ENCODE measurements around the gene ACTL7A.

The ACTL7A gene

DNA sequence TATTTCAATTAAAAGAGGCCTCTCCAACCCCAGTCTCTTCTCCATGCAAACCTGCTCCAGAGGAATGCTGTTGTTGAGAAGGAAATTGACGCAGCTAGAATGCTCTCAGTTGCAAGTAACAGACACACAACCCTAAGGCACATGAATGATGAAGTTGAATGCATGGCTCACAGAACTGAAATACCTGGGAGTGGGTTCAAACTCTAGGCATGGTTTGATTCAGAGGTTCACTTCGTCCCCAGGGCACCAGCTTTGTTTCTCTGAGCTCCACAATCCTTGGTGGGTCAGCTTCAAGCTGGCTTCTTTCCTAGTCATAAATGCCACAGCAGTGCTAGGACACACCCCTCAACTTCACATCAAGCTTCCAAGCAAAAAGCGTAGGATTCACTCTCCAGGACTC is 10.9 kb upstream of the ACTL7A start:
- no peak for DNase-seq

DNA sequence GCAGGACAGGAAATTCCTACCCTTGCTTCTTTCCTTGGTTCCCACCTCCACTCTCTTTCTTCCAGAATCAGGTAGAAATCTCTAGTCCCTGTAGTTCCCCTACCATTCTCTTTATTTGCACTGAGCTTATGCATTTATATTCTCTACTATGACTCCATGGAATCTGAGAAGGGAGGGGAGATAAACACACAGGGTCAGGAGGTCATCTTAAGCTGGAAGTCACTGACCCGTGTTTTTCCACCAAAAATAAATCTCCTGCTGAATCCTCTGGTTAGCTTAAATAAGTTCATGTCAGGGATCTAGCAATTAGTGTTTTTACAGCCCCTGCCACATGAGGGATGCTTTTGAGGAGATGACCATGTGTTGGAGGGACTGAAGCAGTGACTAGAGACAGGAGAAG is 10.0 kb upstream of the ACTL7A start:
- no peak for DNase-seq

GRCh38 chr9:108854094-108854493 is 8.0 kb upstream of the ACTL7A start:
- DNase-seq: no peak

DNA sequence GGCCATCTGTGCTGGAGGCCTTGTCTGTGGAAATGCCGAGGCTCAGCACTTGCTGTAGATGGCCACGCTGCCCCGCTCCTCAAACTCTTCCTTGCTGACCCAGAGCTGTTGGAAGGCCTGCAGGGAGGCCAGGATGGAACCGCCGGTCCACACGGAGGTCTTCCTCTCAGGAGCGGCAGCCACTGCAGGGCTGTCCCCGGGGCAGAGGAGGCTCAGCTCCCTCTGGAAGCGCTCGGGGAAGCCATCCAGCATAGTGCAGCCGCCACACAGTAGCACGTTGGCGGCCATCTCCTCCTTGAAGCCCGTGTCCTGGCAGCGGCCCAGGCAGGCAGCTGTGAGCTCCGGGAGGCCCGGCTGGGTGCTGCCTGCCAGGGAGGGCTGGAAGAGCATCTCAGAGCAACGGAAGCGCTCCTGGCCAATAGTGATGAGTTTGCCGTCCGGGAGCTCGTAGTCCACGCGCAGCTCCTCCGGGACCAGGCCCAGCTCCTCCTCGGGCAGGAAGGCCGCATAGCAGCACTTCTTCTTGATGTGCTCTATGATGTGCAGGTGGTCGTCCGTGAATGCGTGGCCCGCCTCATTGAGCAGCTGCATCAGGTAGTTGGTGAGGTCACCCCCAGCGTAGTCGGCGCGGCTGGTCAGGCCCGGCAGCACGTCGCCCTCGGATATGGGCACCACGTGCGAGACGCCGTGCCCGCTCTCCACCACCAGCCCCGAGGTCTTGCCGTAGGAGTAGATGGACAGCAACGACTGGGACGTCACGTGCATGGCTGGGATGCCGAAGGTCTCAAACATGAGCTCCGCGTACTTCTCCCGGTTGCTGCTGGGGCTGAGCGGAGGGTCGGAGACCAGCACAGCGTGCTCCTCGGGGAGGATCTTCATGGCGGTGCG is 7.2 kb upstream of the ACTL7A start:
- no peak for DNase-seq

GRCh38 chr9:108855529-108855886 is 6.6 kb upstream of the ACTL7A start:
- no peak for DNase-seq

- no peak for DNase-seq
Measured at GRCh38 chr9:108855888-108856287, 6.2 kb upstream of the ACTL7A start, which contains the start of gene ACTL7B. ACTL7B (minus strand) TSS chr9:108855986; CDS start chr9:108855930, 56 bp downstream.

- DNase-seq: no peak
Measured at GRCh38 chr9:108857572-108857971, 4.5 kb upstream of the ACTL7A start.

DNA sequence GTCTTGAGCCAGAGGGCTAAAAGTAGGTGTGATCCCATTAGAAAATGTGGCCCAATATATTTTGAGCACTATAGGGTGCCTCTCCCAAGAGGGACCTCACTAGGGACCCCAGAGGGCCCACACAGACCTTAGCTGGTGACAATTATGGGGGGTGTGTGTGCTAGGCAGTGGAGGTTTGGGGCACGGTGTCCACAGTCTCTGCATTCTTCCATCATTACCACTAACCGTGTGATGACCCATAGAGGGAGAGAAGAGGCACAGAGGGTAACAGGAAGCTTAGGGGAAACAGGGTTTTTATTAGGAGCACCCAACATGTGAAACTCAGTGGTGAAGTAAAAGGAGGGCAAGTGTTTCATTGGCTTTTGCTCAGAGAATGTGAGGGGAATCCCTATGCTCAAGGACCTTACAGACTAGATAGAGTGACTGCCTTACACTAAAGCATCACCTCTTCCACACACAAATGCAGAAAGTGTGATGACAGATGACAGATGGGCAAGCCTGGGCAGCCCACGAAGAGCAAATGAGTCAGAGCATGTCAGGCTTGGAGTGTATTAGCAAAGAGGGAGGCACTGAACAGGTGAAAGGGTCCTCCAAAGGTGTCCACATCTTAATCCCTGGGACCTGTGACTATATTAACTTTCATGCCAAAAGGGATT is 2.5 kb upstream of the ACTL7A start:
- DNase-seq: no peak

DNA sequence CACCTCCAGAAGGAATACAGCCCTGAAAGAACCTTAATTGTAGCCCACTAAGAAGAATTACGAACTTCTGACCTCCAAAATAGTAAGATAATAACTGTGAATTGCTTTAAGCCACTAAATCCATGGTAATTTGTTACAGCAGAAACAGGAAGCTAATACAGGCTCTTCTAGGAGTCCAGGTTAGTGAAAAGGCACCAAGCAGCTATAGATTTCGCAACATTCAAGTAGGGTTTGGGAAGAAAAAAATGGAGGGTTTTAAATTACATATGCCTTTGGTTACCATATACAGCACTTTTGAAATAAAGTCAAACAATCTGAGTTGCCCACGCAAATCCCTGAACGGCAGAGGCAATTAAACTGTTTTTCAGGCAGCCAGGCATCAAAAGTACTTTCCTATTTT is 1.7 kb upstream of the ACTL7A start:
- DNase-seq: no peak

DNA sequence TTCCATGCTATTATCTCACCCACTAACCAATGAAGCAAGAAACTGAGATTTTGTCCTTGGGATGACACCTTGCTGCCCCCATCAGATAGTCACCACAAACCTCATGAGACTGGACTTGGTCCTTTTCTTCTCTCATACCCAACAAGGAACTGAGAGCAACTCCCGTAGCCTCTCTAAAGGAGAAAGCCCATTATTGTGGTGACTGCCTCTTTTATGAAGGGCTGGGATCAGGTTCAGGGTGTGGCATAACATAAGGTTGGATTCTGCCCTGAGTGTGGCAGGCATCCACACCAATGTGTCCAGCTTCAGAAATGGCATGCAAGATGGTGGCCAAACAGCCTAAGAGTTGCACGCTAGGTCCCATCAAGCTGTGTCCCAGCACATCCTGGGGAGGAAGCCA is 1.3 kb upstream of the ACTL7A start:
- no peak for DNase-seq

DNA sequence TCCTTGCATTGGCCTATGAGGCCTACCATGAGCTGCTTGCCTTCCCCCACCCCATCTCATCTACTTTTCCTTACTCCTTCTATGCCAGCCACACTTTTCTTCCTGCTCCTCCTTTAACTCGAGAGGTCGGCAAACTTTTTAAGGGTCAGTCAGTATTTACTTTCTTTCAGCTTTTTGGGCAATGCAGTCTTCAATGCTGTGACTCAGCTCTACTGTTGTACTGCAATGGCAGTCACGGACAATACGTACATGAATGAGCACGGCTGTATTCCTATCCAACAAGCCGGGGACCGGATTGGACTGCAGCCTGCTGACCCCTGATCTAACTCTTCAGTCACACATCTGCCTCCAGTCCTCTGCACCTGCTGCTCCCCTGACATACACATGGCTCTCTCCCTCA is 602 bp upstream of the ACTL7A start:
- DNase-seq: no peak

GRCh38 chr9:108863891-108864290 is 1.8 kb downstream of the ACTL7A start:
- DNase-seq: no peak

DNA sequence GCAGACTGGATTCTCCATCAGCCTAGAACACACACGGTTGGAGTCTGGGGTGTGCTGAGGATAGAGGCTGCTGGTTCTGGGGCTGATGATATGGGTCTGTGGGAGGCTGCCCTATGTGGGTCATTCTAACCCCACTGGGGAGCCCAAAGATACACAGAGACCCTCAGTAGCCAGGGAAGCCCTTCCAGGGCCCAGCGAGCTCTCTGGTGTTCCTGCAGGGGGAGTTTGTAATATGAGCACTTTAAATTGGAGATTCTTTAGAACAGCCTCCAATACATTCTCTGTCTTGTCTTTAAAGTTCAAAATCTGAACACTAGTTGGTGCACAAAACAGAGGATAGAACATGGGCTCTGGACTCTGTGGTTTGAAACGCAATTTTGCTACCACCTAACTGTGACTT is 2.4 kb downstream of the ACTL7A start:
- DNase-seq: no peak

DNA sequence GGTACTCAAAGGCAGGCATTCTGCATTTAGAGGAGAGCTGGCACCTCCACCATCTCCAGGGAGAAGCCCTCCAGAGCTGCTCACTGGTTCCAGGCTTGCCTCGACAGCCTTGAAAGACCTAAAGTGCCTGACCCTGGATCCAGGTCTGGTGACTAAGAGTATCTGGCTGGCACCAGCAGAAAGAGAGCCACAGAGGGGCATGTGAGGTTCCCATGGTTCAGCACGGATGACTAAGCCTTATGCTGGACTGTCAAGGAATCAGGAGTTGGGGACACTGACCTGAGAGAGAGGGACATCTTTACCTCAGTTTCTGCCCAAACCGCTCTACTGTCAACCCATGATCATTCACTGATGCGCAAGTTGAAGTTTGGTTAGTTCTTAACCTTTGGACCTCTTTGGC is 3.0 kb downstream of the ACTL7A start:
- no peak for DNase-seq

DNA sequence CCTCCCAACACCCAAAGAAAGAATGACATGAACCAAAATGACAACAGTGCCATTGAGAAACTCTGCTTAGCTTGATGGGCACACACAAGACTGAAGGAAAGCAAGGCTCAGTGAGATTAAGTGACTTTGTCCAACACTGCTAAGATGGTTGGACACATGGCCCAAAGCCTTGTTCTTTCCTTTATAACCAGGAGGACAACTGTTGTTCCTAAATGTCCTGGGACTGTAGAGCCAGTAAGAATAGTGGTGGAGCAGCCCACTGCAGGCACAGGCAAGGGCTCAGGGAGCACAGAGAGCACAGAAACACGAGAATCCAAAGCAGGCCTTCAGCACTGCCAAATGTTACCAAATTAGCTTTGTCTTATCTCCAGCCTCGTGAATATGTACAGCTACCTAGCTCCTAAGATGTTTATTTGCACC is 3.9 kb downstream of the ACTL7A start:
- no peak for DNase-seq

GRCh38 chr9:108867116-108867515 is 5.0 kb downstream of the ACTL7A start:
- DNase-seq: no peak

DNA sequence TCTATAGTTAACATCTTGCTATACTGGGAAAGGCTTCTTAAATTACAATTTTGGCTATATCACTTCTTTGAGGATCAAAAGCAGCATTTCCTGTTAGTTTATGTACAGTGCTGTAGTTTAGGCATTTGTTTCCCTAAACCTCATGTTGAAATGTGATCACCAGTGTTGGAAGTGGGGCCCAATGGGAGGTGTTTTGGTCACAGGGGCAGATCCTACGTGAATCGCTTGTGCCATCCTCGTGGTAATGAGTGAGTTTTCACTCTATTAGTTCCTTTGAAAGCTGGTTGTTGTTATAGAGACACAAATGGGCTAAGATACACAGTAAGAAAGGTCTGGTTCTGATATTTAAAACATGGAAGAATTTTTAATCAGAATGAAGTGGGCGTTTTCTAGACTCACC is 5.8 kb downstream of the ACTL7A start:
- no peak for DNase-seq

DNA sequence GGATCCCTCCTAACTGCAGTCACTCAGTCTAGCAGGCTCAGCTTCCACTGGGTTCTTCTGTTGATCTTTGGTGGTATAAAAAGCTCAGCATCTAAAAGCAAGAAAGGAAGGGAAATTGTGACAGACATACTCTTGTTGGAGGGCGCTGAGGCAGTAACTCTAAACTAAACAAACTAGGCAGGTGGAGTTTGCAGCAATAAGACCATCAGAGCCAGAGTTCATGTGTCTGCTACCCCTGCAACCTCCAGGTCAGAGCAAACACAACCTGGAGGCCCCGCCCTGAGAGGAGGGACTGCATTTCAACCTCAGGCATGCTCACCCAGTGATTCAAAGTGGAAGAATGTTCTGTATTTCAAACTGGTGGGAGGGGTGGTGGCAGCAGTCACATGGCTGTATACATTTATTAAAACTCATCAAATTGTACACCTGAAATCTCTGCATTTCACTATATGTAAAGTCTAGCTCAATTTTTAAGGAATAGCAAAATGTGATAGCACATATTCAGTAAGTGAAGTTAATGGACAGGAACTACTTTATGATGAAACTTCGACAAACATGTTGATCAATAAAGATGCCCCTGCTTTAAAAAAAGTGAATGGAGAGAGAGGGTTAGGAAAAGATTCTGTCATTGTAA is 7.1 kb downstream of the ACTL7A start:
- no peak for DNase-seq

GRCh38 chr9:108874058-108874788 is 12.2 kb downstream of the ACTL7A start:
- DNase-seq: no peak

- no peak for DNase-seq
Measured at GRCh38 chr9:108876425-108876824, 14.4 kb downstream of the ACTL7A start.

GRCh38 chr9:108877524-108877923 is 15.5 kb downstream of the ACTL7A start:
- DNase-seq: no peak

- DNase-seq: no peak
Measured at GRCh38 chr9:108880738-108881316, 18.8 kb downstream of the ACTL7A start.

All from activated CD4-positive, alpha-beta T cell treated with anti-CD3 and anti-CD28 coated beads for 4 hours (primary cell).